Fibroblast of villous mesenchyme (primary cell): Measurements from ENCODE around the gene CAPN7. TPM values are rescaled to one million over a fixed set of nuclear protein-coding genes. Genes with fewer than 3 reads are reported as not detected.
A peak's percentile ranks its signal among the peaks of the same experiment; 100 is the strongest.

Experiments
- DNase-seq: peaks from one replicate; pipeline ENCODE4 v3.0.0-alpha.2; 2010; ENCODE audit warnings: low read depth
- H3K4me3 ChIP-seq: 2 replicates; pipeline ENCODE4 v1.5.1; 2011; ENCODE audit warnings: low read depth, mild to moderate bottlenecking, low read length
- CTCF ChIP-seq: IDR thresholded peaks from 2 replicates; pipeline ENCODE4 v1.5.1; 2012; ENCODE audit warnings: low read depth, mild to moderate bottlenecking, low read length; ENCODE audit not compliant: insufficient read depth
- total RNA-seq: library from RNA; depleted of rRNA; stranded (reverse); fragments of >200 nt; gene quantifications from 2 replicates; pipeline ENCODE4 v1.2.3, GENCODE V29; 2012

Gene CAPN7
- total RNA-seq, 1 donor, result 51.4 TPM

DNA sequence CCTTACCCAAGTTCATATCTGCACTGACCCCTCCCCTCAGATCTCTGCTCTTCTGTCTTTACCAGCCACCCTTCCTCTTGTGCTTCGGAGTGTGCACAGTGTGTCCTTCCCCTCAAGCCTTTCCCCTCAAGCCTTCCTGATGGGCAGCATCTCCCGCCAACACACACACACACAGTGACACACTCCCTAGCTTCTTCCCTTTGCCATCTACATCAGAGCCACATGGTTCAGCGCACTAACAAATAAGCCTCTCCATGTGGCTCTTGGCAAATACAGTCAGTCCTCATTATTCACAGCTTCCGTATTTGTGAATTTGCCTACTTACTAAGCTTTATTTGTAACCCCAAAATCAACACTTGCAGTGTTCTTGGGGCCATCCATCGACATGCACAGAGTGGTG lies 88.9 kb downstream of the CAPN7 start:
- no peak for TF ChIP-seq CTCF
- no peak for DNase-seq
- H3K4me3 ChIP-seq, result no peak overlapping the region

- peak; percentile 86 for DNase-seq
- no peak overlapping the region for H3K4me3 ChIP-seq
These were observed 89.5 kb downstream of the CAPN7 start for GRCh38 chr3:15295506-15295905.

DNA sequence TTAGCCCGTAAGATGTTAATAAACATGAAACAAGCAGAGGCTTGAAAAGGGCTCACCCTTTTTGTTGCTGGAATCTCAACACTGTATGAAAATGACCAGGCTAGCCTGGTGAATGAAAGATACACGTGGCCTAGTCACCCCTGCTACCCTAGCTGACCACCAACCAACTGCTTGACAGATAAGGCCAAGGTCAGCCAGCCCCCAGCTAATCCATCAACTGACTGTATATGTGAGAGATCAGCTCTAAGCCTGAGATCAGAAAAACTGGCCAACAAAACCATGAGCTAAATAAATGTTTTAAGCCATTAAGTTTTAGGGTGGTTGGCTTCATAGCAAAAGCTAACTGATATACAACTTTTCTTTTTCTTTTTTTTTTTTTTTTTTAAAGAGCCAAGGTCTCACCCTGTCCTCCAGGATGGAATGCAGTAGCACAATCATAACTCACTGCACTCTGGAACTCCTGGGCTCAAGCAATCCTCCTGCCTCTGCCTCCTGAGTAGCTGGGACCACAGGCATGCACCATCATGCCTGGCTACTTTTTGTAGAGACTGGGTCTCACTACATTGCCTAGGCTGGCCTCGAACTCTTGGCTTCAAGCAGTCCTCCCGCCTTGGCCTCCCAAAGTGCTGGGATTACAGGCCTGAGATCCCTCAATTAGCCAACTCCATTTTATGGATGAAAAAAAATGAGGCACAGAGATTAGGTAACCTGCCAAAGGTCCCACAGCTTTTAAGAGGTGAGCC lies 91.7 kb downstream of the CAPN7 start:
- DNase-seq, result no peak
- no peak overlapping the region for H3K4me3 ChIP-seq
- no peak for TF ChIP-seq CTCF

More at GRCh38 chr3:15295506-15295905, 89.5 kb downstream of the CAPN7 start:
- no peak for TF ChIP-seq CTCF

DNA sequence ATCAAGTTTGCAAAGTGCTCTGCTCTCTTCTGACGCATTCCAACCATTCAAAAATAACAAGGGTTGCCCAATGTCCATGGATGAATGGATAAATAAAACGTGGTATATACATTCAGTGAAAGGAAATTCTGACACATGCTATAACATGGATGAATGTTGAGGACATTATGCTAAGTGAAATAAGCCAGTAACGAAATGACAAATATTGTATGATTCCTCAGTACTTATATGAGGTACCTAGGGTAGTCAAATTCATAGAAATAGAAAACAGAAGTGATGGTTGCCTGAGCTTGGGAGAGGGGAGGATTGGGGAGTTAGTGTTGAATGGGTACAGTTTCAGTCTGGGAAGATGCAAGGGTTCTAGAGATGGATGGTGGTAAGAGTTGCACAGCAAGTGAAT lies 92.5 kb downstream of the CAPN7 start:
- no peak overlapping the region for H3K4me3 ChIP-seq
- DNase-seq, result no peak
- TF ChIP-seq CTCF, result no peak

- TF ChIP-seq CTCF, result no peak
- H3K4me3 ChIP-seq, result no peak overlapping the region
- DNase-seq, result no peak
These were observed 93.0 kb downstream of the CAPN7 start for GRCh38 chr3:15299036-15299435.

GRCh38 chr3:15300323-15301078 lies 94.5 kb downstream of the CAPN7 start:
- TF ChIP-seq CTCF, result no peak
- peak; percentile 34 for DNase-seq
- H3K4me3 ChIP-seq, result no peak overlapping the region

DNA sequence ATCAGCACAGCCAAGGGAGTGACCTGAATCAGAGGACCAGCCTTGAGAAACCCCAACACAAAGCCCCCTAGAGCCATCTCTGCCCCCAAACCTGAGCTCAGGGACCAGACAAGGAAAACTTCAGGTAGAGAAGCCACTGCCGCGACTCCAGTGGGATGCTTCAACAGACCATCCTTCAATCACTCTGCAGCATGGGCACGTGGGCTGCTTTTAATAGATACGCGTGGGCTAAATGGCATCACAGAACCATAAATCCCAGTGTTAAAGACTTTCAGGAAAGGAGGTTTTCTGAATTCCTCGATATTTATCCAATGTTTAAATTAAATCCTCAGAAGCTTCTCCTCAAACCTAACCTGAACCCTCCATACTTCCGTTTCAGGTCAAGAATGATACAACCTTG lies 95.7 kb downstream of the CAPN7 start:
- DNase-seq, result no peak
- TF ChIP-seq CTCF, result no peak
- no peak overlapping the region for H3K4me3 ChIP-seq
